ENCODE results near the gene TNFRSF14.

Gene TNFRSF14

DNA sequence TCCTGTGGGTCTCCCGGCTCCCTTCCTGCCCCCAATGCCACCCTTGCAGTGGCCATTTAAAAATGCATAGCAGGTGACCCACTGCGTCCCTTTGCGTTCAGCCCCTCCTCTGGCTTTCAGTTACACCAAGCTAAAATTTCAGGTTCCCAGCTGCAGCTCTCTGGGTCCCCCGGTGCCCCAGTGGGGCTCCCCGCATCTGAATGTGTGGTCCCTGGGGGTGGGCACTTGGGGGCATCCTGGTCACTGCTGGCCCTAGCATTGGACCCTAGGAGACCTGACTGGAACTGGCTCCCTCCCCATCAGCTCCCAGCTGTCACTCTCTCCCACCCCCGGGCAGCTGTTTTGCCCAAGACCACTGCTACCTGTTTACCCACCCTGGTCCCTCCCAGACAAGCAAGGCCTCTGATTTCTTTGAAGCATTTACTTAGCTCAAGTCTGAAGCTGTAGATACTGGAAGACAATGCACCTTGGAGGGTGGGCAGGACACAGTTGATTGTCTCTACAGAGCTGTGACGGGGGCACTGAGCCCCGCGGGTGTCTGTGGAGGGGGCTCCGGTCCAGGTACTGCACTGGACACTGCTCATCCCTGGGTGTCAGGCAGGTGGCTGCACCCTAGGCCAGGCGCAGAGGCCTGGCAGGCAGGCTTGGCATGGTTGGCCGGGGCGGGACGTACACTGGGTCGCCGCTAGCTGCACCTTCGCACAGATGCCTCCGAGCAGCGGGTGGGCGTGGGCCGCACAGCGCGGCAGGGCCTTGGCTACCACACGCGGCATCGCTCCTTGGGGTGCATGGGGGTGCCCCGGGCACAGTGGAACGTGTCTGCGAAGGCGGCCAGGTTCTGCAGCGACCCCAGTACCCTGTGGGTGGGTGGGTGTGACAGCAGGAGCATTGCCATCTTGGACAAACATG lies 34.3 kb downstream of the TNFRSF14 start:
- no peaks in the 10 kb centered on the region for H3K9me3 ChIP-seq (ENCODE audit: control insufficient read depth in 2 of 2, low read length in 2 of 2)
- H3K4me1 ChIP-seq (ENCODE audit: control insufficient read depth, insufficient read depth, low read length), result peaks cover 14% of the 10 kb centered on the region

DNA sequence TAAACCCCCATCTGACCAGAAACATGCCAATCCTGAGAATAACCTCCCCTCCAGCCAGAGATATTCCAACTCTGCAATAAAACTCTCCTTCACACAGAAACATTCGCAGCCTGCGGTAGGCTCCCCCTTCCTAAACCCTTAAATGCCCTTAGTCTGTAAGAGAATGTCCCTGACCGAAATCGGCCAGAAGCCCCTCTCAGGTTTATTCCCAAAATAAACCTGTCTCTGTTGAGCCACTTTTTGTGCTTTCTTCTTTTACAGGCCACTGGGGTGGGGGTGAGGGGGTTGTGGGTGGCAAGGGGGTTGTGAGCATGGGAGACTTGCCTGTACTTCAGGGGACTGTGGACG lies 35.0 kb downstream of the TNFRSF14 start:
- H3K9me3 ChIP-seq (ENCODE audit: control insufficient read depth in 2 of 2, low read length in 2 of 2), result no peaks in the 10 kb centered on the region
- no peaks in the 10 kb centered on the region for H3K36me3 ChIP-seq (ENCODE audit: control insufficient read depth in 2 of 2, insufficient read depth in 2 of 2, low read length in 2 of 2)
- no peak overlapping the region for H3K4me3 ChIP-seq (ENCODE audit: low read length in 2 of 2)
- H3K9ac ChIP-seq (ENCODE audit: low read length in 2 of 2), result no peak overlapping the region
- H3K4me1 ChIP-seq (ENCODE audit: control insufficient read depth, insufficient read depth, low read length), result peaks cover 12% of the 10 kb centered on the region
- no peak overlapping the region for H3K27ac ChIP-seq (ENCODE audit: low read length)
- H3K27me3 ChIP-seq (ENCODE audit: control insufficient read depth in 1 of 2, insufficient read depth in 2 of 2, low read length in 2 of 2), result peaks cover 3 to 8% of the 10 kb centered on the region in 2 donors

More for the DNA sequence above, 34.3 kb downstream of the TNFRSF14 start:
- no peak overlapping the region for H3K9ac ChIP-seq (ENCODE audit: low read length in 2 of 2)
- peaks cover 3 to 8% of the 10 kb centered on the region in 2 donors for H3K27me3 ChIP-seq (ENCODE audit: control insufficient read depth in 1 of 2, insufficient read depth in 2 of 2, low read length in 2 of 2)
- H3K27ac ChIP-seq (ENCODE audit: low read length), result no peak overlapping the region
- no peaks in the 10 kb centered on the region for H3K36me3 ChIP-seq (ENCODE audit: control insufficient read depth in 2 of 2, insufficient read depth in 2 of 2, low read length in 2 of 2)
- H3K4me3 ChIP-seq (ENCODE audit: low read length in 2 of 2), result no peak overlapping the region

DNA sequence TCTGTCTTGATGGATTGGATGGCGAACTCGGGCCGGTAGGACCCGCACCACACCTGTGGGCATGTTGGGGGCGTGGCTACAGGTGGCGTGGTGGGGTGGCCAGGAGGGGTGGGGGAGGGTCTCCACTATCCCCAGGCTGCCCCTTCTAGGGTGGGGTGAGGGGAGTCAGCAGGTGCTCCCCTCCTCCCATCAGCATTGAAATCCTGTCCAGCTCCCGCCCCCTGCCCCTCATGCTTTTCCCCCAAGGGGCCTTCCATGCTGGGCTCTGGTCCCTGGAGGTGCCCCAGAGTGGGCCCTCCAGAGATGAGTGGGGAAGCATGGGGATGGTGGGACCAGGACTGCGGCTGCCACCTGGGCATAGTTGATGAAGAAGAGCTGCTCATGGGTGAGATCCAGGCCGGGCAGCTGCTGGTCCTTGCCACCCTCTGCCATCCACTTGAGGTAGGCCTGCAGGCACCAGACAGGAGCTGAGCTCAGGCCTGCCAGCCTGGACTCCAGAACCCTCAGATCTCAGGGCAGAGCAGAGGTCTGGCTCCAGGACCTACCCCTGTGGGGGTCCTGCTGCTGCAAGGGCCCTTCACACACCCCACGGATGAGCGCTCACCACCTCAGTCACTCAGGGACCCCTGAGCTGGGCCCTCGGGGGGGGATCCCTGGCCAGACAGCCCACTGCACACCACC lies 35.5 kb downstream of the TNFRSF14 start:
- no peaks in the 10 kb centered on the region for H3K36me3 ChIP-seq (ENCODE audit: control insufficient read depth in 2 of 2, insufficient read depth in 2 of 2, low read length in 2 of 2)

DNA sequence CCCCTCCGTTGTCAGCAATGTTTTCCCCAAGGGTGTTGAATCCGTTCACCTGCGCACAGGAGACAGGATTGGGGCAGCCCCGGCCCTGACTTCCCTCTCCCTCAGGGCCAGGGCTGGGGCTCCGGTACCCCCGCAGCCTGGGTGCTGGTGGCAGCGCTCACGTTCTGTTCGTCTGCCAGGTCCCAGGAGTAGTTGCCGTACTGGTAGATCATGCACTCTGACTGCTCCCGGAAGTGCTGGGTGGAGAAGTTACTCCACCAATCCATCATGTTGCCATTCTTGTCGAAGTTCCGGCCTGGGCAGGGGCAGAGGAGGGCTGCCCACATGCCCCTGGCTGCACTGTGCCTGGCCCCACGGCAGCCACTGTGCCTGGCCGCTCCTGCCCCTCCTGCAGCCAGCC lies 36.5 kb downstream of the TNFRSF14 start:
- no peak overlapping the region for H3K9ac ChIP-seq (ENCODE audit: low read length in 2 of 2)

More for the DNA sequence above, 35.5 kb downstream of the TNFRSF14 start:
- no peak overlapping the region for H3K27ac ChIP-seq (ENCODE audit: low read length)
- H3K27me3 ChIP-seq (ENCODE audit: control insufficient read depth in 1 of 2, insufficient read depth in 2 of 2, low read length in 2 of 2), result peaks cover 3 to 8% of the 10 kb centered on the region in 2 donors
- H3K4me3 ChIP-seq (ENCODE audit: low read length in 2 of 2), result no peak overlapping the region
- peaks cover 12% of the 10 kb centered on the region for H3K4me1 ChIP-seq (ENCODE audit: control insufficient read depth, insufficient read depth, low read length)
- no peaks in the 10 kb centered on the region for H3K9me3 ChIP-seq (ENCODE audit: control insufficient read depth in 2 of 2, low read length in 2 of 2)
- H3K9ac ChIP-seq (ENCODE audit: low read length in 2 of 2), result no peak overlapping the region

DNA sequence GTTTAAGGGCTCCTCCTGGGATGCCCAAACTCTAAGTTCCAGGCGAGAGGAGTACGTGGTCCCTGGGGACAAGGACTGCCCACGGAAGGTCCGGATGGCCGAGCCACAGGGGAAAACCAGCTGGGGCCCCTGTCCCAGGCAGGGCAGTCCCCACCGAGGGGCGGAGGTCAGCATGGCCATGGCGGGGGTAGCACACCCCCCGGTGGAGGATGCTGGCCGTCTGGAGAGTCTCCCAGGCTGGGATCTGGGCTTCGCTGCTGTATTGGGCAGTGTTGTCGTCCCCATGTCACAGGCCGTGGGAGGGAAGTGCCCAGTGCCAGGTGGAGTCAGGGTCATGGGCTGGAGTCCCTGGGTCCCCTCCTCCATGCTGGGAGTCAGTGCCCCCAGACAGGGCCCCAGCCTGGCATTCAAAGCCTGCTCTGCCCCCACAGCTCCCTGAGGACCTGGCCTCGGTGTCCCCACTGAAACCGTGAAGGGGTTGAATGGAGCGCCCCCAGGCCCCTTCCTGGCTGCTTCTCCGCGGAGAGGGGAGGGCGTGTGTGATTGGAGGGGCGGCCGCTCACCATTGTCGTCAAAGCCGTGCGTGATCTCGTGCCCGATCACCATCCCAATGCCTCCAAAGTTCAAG lies 37.2 kb downstream of the TNFRSF14 start:
- Histone ChIP-seq H3K36me3 (ENCODE audit: control insufficient read depth in 2 of 2, insufficient read depth in 2 of 2, low read length in 2 of 2) (no peaks in the 10 kb centered on the region), H3K4me1 (ENCODE audit: control insufficient read depth, insufficient read depth, low read length) (no peaks in the 10 kb centered on the region), H3K4me3 (ENCODE audit: low read length in 2 of 2) (peak overlapping the region in 1 of 2 donors; percentile 57), H3K27me3 (ENCODE audit: control insufficient read depth in 1 of 2, insufficient read depth in 2 of 2, low read length in 2 of 2) (peaks cover 3 to 8% of the 10 kb centered on the region in 2 donors), H3K9me3 (ENCODE audit: control insufficient read depth in 2 of 2, low read length in 2 of 2) (peaks cover 0 to 5% of the 10 kb centered on the region in 2 donors), H3K9ac (ENCODE audit: low read length in 2 of 2) (no peak overlapping the region), H3K27ac (ENCODE audit: low read length) (no peak overlapping the region)

More for the DNA sequence above, 36.5 kb downstream of the TNFRSF14 start:
- H3K27ac ChIP-seq (ENCODE audit: low read length), result no peak overlapping the region
- H3K36me3 ChIP-seq (ENCODE audit: control insufficient read depth in 2 of 2, insufficient read depth in 2 of 2, low read length in 2 of 2), result no peaks in the 10 kb centered on the region
- H3K4me3 ChIP-seq (ENCODE audit: low read length in 2 of 2), result no peak overlapping the region
- H3K9me3 ChIP-seq (ENCODE audit: control insufficient read depth in 2 of 2, low read length in 2 of 2), result no peaks in the 10 kb centered on the region
- H3K27me3 ChIP-seq (ENCODE audit: control insufficient read depth in 1 of 2, insufficient read depth in 2 of 2, low read length in 2 of 2), result peaks cover 3 to 8% of the 10 kb centered on the region in 2 donors
- H3K4me1 ChIP-seq (ENCODE audit: control insufficient read depth, insufficient read depth, low read length), result peaks cover 4% of the 10 kb centered on the region

DNA sequence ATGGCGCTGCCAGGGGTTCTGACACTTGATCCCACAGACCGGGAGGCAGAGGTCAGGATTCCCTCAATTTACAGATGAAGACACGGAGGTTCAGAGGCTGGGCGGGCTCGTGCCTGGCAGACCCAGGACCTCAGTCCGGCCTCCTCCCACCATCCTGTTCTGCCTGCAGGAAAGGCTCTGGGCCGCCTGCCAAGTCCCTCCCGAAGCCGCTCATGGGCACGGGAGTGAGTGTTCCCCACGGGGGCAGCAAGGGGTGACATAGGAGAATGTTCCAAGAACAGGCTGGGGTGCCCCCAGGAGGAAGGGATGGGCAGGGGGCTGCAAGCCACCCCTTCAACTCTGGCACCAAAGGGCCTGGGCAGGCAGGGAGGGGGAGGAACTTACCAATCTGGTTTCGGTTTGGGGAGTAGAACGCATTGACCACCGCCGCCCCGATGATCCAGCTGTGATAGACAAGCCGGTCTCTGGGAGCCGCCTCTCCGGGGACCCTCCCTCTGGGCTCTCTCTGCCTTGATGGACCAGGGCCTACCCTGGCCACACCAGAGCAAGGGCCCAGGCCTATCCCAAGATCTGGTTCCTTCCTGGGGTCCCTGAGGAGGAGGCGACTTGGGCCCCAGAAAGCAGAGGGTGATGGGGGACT lies 38.0 kb downstream of the TNFRSF14 start:
- Histone ChIP-seq H3K4me1 (ENCODE audit: control insufficient read depth, insufficient read depth, low read length) (no peaks in the 10 kb centered on the region), H3K9me3 (ENCODE audit: control insufficient read depth in 2 of 2, low read length in 2 of 2) (peaks cover 0 to 9% of the 10 kb centered on the region in 2 donors), H3K27me3 (ENCODE audit: control insufficient read depth in 1 of 2, insufficient read depth in 2 of 2, low read length in 2 of 2) (peaks cover 3 to 8% of the 10 kb centered on the region in 2 donors), H3K9ac (ENCODE audit: low read length in 2 of 2) (no peak overlapping the region), H3K36me3 (ENCODE audit: control insufficient read depth in 2 of 2, insufficient read depth in 2 of 2, low read length in 2 of 2) (no peaks in the 10 kb centered on the region), H3K4me3 (ENCODE audit: low read length in 2 of 2) (peak overlapping the region in 1 of 2 donors; percentile 57), H3K27ac (ENCODE audit: low read length) (no peak overlapping the region)

DNA sequence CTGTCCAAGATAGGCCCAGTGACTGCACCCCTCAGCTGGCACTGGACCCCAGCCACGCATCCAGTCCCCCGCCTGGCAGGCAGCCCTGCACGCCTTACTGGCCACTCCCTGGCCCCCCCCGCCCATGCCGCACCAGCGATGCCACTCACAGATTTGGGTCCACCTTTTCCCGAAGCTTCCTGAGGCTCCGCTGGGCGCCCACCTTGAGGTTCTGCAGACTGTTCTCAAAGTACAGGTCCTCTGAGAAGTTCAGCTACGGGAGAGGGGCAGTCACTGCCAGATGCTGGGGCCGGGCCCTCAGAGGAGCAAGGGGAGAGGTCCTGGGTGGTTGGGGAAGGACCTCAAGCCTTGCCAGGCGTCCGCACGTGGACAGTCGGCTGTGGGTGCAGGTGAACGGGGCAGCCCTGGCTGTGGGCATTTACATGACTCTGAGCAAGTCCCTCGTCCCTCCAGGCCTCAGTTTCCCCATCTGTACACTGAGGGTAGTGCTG lies 38.5 kb downstream of the TNFRSF14 start:
- Histone ChIP-seq H3K36me3 (ENCODE audit: control insufficient read depth in 2 of 2, insufficient read depth in 2 of 2, low read length in 2 of 2) (no peaks in the 10 kb centered on the region), H3K27me3 (ENCODE audit: control insufficient read depth in 1 of 2, insufficient read depth in 2 of 2, low read length in 2 of 2) (peaks cover 3 to 8% of the 10 kb centered on the region in 2 donors), H3K9ac (ENCODE audit: low read length in 2 of 2) (no peak overlapping the region), H3K27ac (ENCODE audit: low read length) (no peak overlapping the region), H3K4me1 (ENCODE audit: control insufficient read depth, insufficient read depth, low read length) (no peaks in the 10 kb centered on the region), H3K4me3 (ENCODE audit: low read length in 2 of 2) (peak overlapping the region in 1 of 2 donors; percentile 57), H3K9me3 (ENCODE audit: control insufficient read depth in 2 of 2, low read length in 2 of 2) (peaks cover 0 to 9% of the 10 kb centered on the region in 2 donors)

DNA sequence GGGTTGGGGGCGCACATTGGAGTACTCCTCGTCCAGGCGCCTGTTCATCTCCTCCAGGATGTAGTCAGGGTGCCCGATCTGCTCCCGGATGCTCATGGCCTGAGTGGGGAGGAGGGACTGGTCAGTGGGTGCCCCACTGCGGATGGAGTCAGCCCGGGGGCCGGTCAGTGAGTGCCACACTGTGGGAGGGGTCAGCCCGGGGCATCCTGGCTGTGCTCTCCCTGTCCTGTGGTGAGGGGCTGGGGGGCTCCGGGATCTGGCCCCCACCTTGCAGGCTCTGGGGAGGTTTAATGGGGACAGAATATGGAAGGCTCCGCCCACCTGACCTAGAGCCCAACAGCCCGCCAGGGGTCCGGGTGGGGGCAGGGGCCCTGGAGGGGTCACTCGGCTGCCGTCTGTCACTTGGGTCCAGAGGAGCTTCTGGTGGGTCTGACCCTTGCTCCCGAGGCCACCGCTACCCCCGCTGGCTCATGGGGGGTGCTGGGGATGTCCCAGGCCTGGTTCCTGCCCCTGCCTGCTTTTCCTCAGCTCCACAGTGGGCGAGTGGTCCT lies 39.2 kb downstream of the TNFRSF14 start:
- Histone ChIP-seq H3K27ac (ENCODE audit: low read length) (no peak overlapping the region), H3K4me1 (ENCODE audit: control insufficient read depth, insufficient read depth, low read length) (no peaks in the 10 kb centered on the region), H3K36me3 (ENCODE audit: control insufficient read depth in 2 of 2, insufficient read depth in 2 of 2, low read length in 2 of 2) (no peaks in the 10 kb centered on the region), H3K9me3 (ENCODE audit: control insufficient read depth in 2 of 2, low read length in 2 of 2) (peaks cover 0 to 11% of the 10 kb centered on the region in 2 donors), H3K4me3 (ENCODE audit: low read length in 2 of 2) (no peak overlapping the region), H3K27me3 (ENCODE audit: control insufficient read depth in 1 of 2, insufficient read depth in 2 of 2, low read length in 2 of 2) (peaks cover 3 to 8% of the 10 kb centered on the region in 2 donors), H3K9ac (ENCODE audit: low read length in 2 of 2) (no peak overlapping the region)

DNA sequence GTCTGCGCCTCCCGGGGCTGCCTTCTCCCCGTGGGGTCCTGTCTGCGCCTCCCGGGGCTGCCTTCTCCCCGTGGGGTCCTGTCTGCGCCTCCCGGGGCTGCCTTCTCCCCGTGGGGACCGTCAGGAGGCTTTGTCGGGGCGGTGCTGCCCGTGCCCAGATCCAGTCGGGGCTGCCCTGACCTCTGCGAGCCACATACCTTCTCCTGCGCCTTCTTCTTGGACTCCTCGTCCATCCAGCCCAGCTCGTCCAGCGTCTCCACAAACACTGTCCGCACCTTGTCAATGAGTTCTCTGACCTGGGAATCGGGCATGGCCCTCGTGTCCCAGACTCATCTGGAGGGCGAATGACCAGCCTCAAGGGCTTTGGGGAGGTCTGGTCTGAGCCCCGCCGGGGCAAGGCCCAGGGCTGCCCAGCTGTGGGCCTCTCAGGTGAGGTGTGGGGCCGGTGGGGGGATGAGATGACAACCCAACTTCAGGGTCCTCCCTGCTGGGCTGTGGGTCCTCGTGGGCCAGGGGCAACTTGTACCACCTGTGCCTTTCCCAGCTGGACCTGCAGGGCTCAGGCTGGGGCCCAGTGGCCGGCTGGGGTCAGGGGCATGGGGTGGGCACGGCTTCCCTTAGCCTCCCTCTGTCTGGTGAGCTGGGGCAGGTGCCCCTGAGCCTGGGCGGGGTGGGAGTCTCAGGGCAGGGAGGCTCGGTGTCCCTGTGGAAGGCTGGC lies 39.8 kb downstream of the TNFRSF14 start:
- Histone ChIP-seq H3K4me1 (ENCODE audit: control insufficient read depth, insufficient read depth, low read length) (no peaks in the 10 kb centered on the region), H3K9me3 (ENCODE audit: control insufficient read depth in 2 of 2, low read length in 2 of 2) (peaks cover 0 to 11% of the 10 kb centered on the region in 2 donors), H3K9ac (ENCODE audit: low read length in 2 of 2) (no peak overlapping the region), H3K27me3 (ENCODE audit: control insufficient read depth in 1 of 2, insufficient read depth in 2 of 2, low read length in 2 of 2) (peaks cover 3 to 8% of the 10 kb centered on the region in 2 donors), H3K27ac (ENCODE audit: low read length) (no peak overlapping the region), H3K36me3 (ENCODE audit: control insufficient read depth in 2 of 2, insufficient read depth in 2 of 2, low read length in 2 of 2) (no peaks in the 10 kb centered on the region), H3K4me3 (ENCODE audit: low read length in 2 of 2) (no peak overlapping the region)
